ENCODE data around the gene IRF8. TPM values are rescaled to one million over a fixed set of nuclear protein-coding genes. Genes with fewer than 3 reads are reported as not detected.

Gene IRF8
- total RNA-seq, 2 experiments from 2014 or later: 221 to 224 TPM

DNA sequence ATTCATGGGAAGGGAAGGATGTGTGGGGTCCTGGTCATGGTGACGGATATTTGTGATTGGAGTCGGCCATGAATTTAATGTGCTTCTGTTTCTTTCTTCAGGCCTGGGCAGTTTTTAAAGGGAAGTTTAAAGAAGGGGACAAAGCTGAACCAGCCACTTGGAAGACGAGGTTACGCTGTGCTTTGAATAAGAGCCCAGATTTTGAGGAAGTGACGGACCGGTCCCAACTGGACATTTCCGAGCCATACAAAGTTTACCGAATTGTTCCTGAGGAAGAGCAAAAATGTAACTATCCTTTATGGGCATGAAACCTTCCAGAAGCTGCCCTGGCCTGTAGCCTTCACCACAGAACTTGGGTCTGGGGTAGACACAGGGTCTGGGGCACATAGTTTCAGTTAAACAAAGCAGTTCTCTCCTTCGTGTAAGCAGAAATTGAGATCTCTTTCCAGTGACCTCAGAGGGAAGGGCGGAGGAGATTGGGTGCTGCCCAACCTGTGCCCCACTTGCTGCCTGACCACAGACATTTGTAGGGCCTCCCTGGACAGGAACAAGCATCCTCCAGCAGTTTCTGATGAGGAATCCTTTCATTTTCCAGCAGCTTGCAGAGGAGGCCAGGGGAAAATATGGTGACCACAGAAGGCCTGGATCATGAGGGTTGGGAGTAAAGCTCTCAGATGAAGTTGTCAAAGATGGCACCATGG, 10.1 kb downstream of the IRF8 start:
- H3K4me1 Mint-ChIP-seq (ENCODE audit: low read depth): peaks cover 67% of the 10 kb centered on the region
- DNase-seq: no peak
- intact Hi-C loops (cut with micrococcal nuclease): no loop called here
- H3K4me3 Mint-ChIP-seq: no peak overlapping the region
- ATAC-seq: no peak
- TF ChIP-seq, protein P1, sequence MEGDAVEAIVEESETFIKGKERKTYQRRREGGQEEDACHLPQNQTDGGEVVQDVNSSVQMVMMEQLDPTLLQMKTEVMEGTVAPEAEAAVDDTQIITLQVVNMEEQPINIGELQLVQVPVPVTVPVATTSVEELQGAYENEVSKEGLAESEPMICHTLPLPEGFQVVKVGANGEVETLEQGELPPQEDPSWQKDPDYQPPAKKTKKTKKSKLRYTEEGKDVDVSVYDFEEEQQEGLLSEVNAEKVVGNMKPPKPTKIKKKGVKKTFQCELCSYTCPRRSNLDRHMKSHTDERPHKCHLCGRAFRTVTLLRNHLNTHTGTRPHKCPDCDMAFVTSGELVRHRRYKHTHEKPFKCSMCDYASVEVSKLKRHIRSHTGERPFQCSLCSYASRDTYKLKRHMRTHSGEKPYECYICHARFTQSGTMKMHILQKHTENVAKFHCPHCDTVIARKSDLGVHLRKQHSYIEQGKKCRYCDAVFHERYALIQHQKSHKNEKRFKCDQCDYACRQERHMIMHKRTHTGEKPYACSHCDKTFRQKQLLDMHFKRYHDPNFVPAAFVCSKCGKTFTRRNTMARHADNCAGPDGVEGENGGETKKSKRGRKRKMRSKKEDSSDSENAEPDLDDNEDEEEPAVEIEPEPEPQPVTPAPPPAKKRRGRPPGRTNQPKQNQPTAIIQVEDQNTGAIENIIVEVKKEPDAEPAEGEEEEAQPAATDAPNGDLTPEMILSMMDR (IDR thresholded peaks at IDR 0.05): no peak
- no peaks in the 10 kb centered on the region for H3K9me3 Mint-ChIP-seq
- peaks cover 91% of the 10 kb centered on the region for H3K36me3 Mint-ChIP-seq (ENCODE audit: low read depth)
- peak overlapping the region; percentile 57 for H3K27ac Mint-ChIP-seq
- H3K27me3 Mint-ChIP-seq: no peaks in the 10 kb centered on the region
- CTCF ChIA-PET: interaction anchor here (1.0 to 5.6 kb wide), 6 partner anchors 10 to 107 kb away, joined by 3 to 22 read pairs (median 4); no protein-coding TSS in a partner anchor
- POLR2A ChIA-PET: interaction anchor here (0.7 to 13.1 kb wide), 6 partner anchors 7 to 88 kb away, joined by 3 to 141 read pairs (median 4); no protein-coding TSS in a partner anchor

DNA sequence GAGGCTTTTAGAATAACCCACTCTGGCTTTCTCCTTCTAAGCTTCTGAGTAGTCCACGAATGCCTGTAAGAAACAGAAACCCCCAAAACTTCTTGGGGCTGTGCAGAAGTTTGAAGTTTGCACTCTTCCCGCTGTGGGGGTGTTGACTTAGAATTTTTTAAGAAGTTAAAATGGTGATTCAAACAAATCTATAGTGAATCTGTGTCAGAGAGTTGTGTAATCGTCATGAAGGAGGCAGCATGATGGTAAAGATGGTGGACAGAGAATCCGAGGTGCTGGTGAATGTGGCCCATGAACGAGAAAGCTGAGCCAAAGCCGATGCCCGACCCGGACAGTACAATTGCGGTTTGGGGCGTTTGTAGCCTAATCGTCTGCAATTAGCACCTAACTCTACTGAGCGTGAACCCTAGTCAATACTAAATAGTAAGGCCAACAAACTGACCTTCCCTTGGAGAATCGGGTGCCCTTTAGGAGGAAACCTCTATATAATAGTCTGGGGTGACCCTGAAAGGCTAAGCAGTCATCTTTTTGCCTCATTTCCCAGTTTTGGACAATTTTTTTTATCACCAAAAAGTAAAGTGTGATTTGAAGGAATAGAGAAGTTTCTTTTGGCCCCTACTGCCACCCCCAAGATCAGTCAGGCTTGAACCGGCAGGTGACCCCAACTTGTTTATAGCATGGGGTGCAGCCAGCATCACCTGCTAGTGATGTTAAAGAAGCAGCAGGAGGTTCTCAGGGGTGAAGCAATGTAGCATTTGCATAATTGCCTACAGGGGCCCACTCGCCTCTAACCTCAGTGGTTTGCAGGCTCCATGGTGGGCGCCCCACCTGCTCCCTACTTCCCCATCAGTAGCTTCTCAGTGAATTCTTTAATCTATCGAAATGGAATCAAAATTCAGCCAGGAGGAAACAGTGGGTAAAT, 11.2 kb downstream of the IRF8 start:
- Mint-ChIP-seq H3K36me3 (ENCODE audit: low read depth) (peaks cover 90% of the 10 kb centered on the region), H3K4me3 (no peak overlapping the region), H3K9me3 (no peaks in the 10 kb centered on the region), H3K27ac (no peak overlapping the region), H3K27me3 (no peaks in the 10 kb centered on the region), H3K4me1 (ENCODE audit: low read depth) (peaks cover 59% of the 10 kb centered on the region)
- ATAC-seq (no peak), DNase-seq (no peak)
- TF ChIP-seq, protein P1 (IDR thresholded peaks at IDR 0.05): no peak
- ChIA-PET CTCF (interaction anchor here (1.2 to 5.6 kb wide), 3 partner anchors 11 to 106 kb away, joined by 3 to 22 read pairs (median 4); no protein-coding TSS in a partner anchor), POLR2A (interaction anchor here (0.9 to 13.1 kb wide), 4 partner anchors 6 to 89 kb away, joined by 3 to 141 read pairs (median 8); no protein-coding TSS in a partner anchor)
- intact Hi-C loops (cut with micrococcal nuclease): no loop called here

DNA sequence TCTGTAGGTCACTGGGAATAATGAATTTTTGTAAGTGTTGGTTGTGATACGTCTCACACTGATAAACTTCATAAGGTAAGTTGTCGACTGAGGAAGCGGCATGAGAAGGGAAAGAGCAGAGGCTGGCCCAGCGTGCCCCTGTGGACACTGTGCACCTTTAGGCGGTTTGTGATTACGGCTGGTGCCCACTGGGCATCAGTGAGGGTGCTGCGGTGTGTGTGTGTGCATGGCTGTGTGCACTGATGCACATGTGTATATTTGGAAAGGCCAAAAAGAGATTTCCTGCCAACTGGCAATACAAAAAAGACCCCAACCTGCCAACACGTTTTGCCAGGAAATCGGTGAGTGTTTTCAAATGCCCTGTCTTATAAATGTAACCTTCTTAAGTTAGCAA, 11.9 kb downstream of the IRF8 start:
- ChIA-PET CTCF (interaction anchor here (5.6 kb wide), 1 partner anchor 89 kb away, joined by 22 read pairs; no protein-coding TSS in a partner anchor), POLR2A (no interaction called here)
- ATAC-seq (no peak), DNase-seq (no peak)
- Mint-ChIP-seq H3K4me3 (no peak overlapping the region), H3K9me3 (no peaks in the 10 kb centered on the region), H3K36me3 (ENCODE audit: low read depth) (peaks cover 89% of the 10 kb centered on the region), H3K27me3 (no peaks in the 10 kb centered on the region), H3K4me1 (ENCODE audit: low read depth) (peaks cover 53% of the 10 kb centered on the region), H3K27ac (no peak overlapping the region)
- TF ChIP-seq, protein P1 (IDR thresholded peaks at IDR 0.05): no peak
- intact Hi-C loops (cut with micrococcal nuclease): no loop called here

DNA sequence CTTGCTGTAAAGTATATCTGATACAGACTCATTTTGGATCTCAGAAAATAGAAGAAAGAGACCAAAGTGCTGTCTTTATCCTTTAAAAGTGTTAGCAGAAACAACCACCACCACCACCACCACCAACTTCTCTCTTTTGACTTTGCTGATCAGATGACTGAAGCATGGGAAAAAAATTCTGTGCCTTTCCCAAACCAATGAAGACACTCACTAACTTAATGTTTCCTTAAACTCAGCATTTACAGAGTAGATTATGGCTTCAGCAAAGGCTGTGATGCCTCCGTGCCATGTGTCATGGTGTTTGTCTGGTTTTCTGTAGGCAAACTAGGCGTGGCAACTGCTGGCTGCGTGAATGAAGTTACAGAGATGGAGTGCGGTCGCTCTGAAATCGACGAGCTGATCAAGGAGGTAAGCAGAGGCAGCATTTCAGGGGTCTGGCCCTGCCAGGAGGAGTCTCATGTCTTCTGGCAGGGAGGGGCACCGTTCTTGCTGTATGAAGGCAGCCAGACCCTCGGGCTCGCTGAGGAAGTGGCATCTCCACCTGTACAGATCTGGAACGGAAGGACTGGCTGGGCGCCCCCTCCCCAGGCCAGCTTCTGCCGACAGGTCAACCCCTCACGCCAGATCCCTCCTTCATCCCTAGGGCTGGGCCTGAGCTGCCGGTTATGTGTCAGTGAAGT, 12.4 kb downstream of the IRF8 start:
- intact Hi-C loops (cut with micrococcal nuclease): no loop called here
- Mint-ChIP-seq H3K9me3 (no peaks in the 10 kb centered on the region), H3K27ac (peak overlapping the region; percentile 38), H3K27me3 (no peaks in the 10 kb centered on the region), H3K36me3 (ENCODE audit: low read depth) (peaks cover 84% of the 10 kb centered on the region), H3K4me3 (no peak overlapping the region), H3K4me1 (ENCODE audit: low read depth) (peaks cover 48% of the 10 kb centered on the region)
- DNase-seq (no peak), ATAC-seq (no peak)
- TF ChIP-seq, protein P1 (IDR thresholded peaks at IDR 0.05): no peak
- CTCF ChIA-PET: interaction anchor here (0.9 to 5.6 kb wide), 5 partner anchors 9 to 105 kb away, joined by 3 to 22 read pairs (median 3); partner anchors contain the start of gene IRF8
- POLR2A ChIA-PET: interaction anchor here (1.0 to 10.3 kb wide), 5 partner anchors 7 to 120 kb away, joined by 3 to 141 read pairs (median 3); partner anchors contain the start of gene IRF8

All from activated CD8-positive, alpha-beta T cell treated with anti-CD3 and anti-CD28 coated beads for 36 hours (primary cell).